GM23248 (cell line): ENCODE measurements around the gene PIGA. TPM values are rescaled to one million over a fixed set of nuclear protein-coding genes. Genes with fewer than 3 reads are reported as not detected.

Experiments
- DNase-seq: peaks from one replicate; pipeline ENCODE4 v3.0.0-alpha.2; 2015
- H2AFZ ChIP-seq: fragments of 200-600 bp; sonication (generic); 2 replicates; pipeline ENCODE4 v1.6.1; 2016; ENCODE audit warnings: antibody characterized with exemption
- H3F3A ChIP-seq: fragments of 200-600 bp; sonication (generic); 2 replicates; pipeline ENCODE4 v1.6.1; 2016; ENCODE audit warnings: mild to moderate bottlenecking, antibody characterized with exemption, mixed run types; ENCODE audit not compliant: insufficient read depth
- H3K27ac ChIP-seq: fragments of 200-600 bp; sonication (generic); 2 replicates; pipeline ENCODE4 v1.5.1; 2016; ENCODE audit warnings: mild to moderate bottlenecking
- H3K27me3 ChIP-seq: fragments of 200-600 bp; sonication (generic); replicated peaks from 2 replicates; pipeline ENCODE4 v1.6.1; 2016; ENCODE audit warnings: mild to moderate bottlenecking; ENCODE audit not compliant: insufficient read depth
- H3K36me3 ChIP-seq: fragments of 200-600 bp; sonication (generic); 2 replicates; pipeline ENCODE4 v1.6.1; 2016; ENCODE audit warnings: low read depth, mild to moderate bottlenecking
- H3K4me1 ChIP-seq: fragments of 200-600 bp; sonication (generic); 2 replicates; pipeline ENCODE4 v1.6.1; 2016; ENCODE audit warnings: mild to moderate bottlenecking; ENCODE audit not compliant: insufficient read depth
- H3K4me2 ChIP-seq: fragments of 200-600 bp; sonication (generic); one replicate; pipeline ENCODE4 v1.6.1; 2016; ENCODE audit warnings: mild to moderate bottlenecking; ENCODE audit not compliant: unreplicated experiment
- H3K4me3 ChIP-seq: fragments of 200-600 bp; sonication (generic); 2 replicates; pipeline ENCODE4 v1.5.1; 2016; ENCODE audit warnings: mild to moderate bottlenecking
- H3K79me2 ChIP-seq: fragments of 200-600 bp; sonication (generic); 2 replicates; pipeline ENCODE4 v1.6.1; 2016; ENCODE audit warnings: mild to moderate bottlenecking; ENCODE audit not compliant: insufficient read depth
- H3K9ac ChIP-seq: fragments of 200-600 bp; sonication (generic); 2 replicates; pipeline ENCODE4 v1.6.1; 2016; ENCODE audit warnings: mild to moderate bottlenecking
- H3K9me2 ChIP-seq: fragments of 200-600 bp; sonication (generic); 2 replicates; pipeline ENCODE4 v1.6.1; 2016; ENCODE audit warnings: mixed run types, mild to moderate bottlenecking, moderate library complexity; ENCODE audit not compliant: insufficient read depth
- H3K9me3 ChIP-seq: fragments of 200-600 bp; sonication (generic); one replicate; pipeline ENCODE4 v1.6.1; 2017; ENCODE audit warnings: low read depth
- H4K20me1 ChIP-seq: fragments of 200-600 bp; sonication (generic); 2 replicates; pipeline ENCODE4 v1.6.0; 2016; ENCODE audit not compliant: insufficient read depth
- EZH2 ChIP-seq: fragments of 200-600 bp; sonication (generic); IDR thresholded peaks from 2 replicates; pipeline ENCODE4 v1.6.1; 2018; ENCODE audit warnings: antibody characterized with exemption, mild to moderate bottlenecking; ENCODE audit not compliant: insufficient read depth, poor library complexity, severe bottlenecking
- EZH2phosphoT487 ChIP-seq: fragments of 200-600 bp; sonication (generic); IDR thresholded peaks from 2 replicates; pipeline ENCODE4 v1.6.1; 2018; ENCODE audit warnings: antibody characterized with exemption, moderate library complexity, mild to moderate bottlenecking, low read depth; ENCODE audit not compliant: insufficient read depth
- WGBS, 2 experiments: methylation state at CpG; one replicate each; pipeline ENCODE4 v1.1.6; 2015 to 2017; ENCODE audit warnings: low lambda C conversion rate in 2 of 2, low coverage in 1 of 2; ENCODE audit errors: missing lambda C conversion rate in 2 of 2; 5-methylcytosine and 5-hydroxymethylcytosine counted together
- in situ Hi-C: fragments of 300-500 bp; cut with MboI; formaldehyde crosslinking; loops from 2 replicates; pipeline ENCODE4 v1.15.0; 2020
- polyA plus RNA-seq: library from polyadenylated mRNA; unstranded; fragments of >200 nt; fragmentation: Nextera tagmentation; extraction: Ambion mirVana; gene quantifications from 2 replicates; pipeline ENCODE4 v1.2.1, GENCODE V29; 2016
- total RNA-seq: library from RNA; depleted of rRNA; stranded (reverse); fragments of >200 nt; shearing (Covaris generic); gene quantifications from 2 replicates; pipeline ENCODE4 v1.2.3, GENCODE V29; 2014; rRNA removed

PIGA gene
- total RNA-seq (8.9 and 19.0 TPM in 2 replicates), polyA plus RNA-seq (4.6 and 4.7 TPM in 2 replicates)

- TF ChIP-seq EZH2phosphoT487 (no peak), EZH2 (no peak)
- no peaks in the 10 kb centered on the region for H3K4me1 ChIP-seq
- no peaks in the 10 kb centered on the region for H3K9me2 ChIP-seq
- H3K9ac ChIP-seq, result peak within 1 kb of the TSS; percentile 94
- peak within 1 kb of the TSS; percentile 92 for H3K27ac ChIP-seq
- no peaks in the 10 kb centered on the region for H4K20me1 ChIP-seq
- DNase-seq, result peak; percentile 97
- no peaks in the 10 kb centered on the region for H3K9me3 ChIP-seq
- peak within 1 kb of the TSS; percentile 93 for H2AFZ ChIP-seq
- peak within 1 kb of the TSS; percentile 90 for H3K4me3 ChIP-seq
- H3K79me2 ChIP-seq, result peaks cover 23% of the 10 kb centered on the region
- 1 to 2% methylated on average over 43 to 44 of the region's 72 CpGs for WGBS, 2 experiments
- H3K4me2 ChIP-seq, result peak within 1 kb of the TSS; percentile 84
- H3K27me3 ChIP-seq, result no peaks in the 10 kb centered on the region
- in situ Hi-C loops, result no loop called here
- no peaks in the 10 kb centered on the region for H3K36me3 ChIP-seq
- 0 out of 2 replicates have a peak, but pooled peaks cover 3% of the 10 kb centered on the region for H3F3A ChIP-seq
Measured at GRCh38 chrX:15335135-15336022, at the start of gene PIGA. Gene PIGA (minus strand): TSS chrX:15335523. CDS start chrX:15331930, 3,593 bp downstream.

- H3K4me3 ChIP-seq, result no peak within 1 kb of the TSS
- no peak within 1 kb of the TSS for H3K27ac ChIP-seq
- no peaks in the 10 kb centered on the region for H3K9me3 ChIP-seq
- no peaks in the 10 kb centered on the region for H3K9me2 ChIP-seq
- no peaks in the 10 kb centered on the region for H3K4me1 ChIP-seq
- H3K9ac ChIP-seq, result no peak within 1 kb of the TSS
- H2AFZ ChIP-seq, result no peak within 1 kb of the TSS
- H3K36me3 ChIP-seq, result no peaks in the 10 kb centered on the region
- H3F3A ChIP-seq, result 0 out of 2 replicates have a peak, but pooled peaks cover 6% of the 10 kb centered on the region
- H3K27me3 ChIP-seq, result no peaks in the 10 kb centered on the region
- H3K79me2 ChIP-seq, result no peaks in the 10 kb centered on the region
- DNase-seq, result peak; percentile 48
- in situ Hi-C loops, result no loop called here
- TF ChIP-seq EZH2 (no peak), EZH2phosphoT487 (no peak)
- WGBS, 2 experiments, result 10 to 18% methylated on average over 2 of the region's 2 CpGs
- H4K20me1 ChIP-seq, result no peaks in the 10 kb centered on the region
- no peak within 1 kb of the TSS for H3K4me2 ChIP-seq
Measured at GRCh38 chrX:15384304-15384703, 49.0 kb upstream of the PIGA start, which contains the start of gene VEGFD. Gene VEGFD (minus strand): TSS chrX:15384413. CDS start chrX:15383946, 467 bp downstream.

GRCh38 chrX:15382813-15383212, 47.5 kb upstream of the PIGA start:
- WGBS, 2 experiments, result 92 to 94% methylated on average over 8 of the region's 8 CpGs
- Histone ChIP-seq H4K20me1 (no peaks in the 10 kb centered on the region), H3K4me3 (no peak overlapping the region), H3F3A (0 out of 2 replicates have a peak, but pooled peaks cover 6% of the 10 kb centered on the region), H3K79me2 (no peaks in the 10 kb centered on the region), H3K9me2 (no peaks in the 10 kb centered on the region), H3K4me1 (no peaks in the 10 kb centered on the region), H2AFZ (no peak overlapping the region), H3K9ac (no peak overlapping the region), H3K36me3 (no peaks in the 10 kb centered on the region), H3K27ac (no peak overlapping the region), H3K4me2 (no peak overlapping the region), H3K9me3 (no peaks in the 10 kb centered on the region), H3K27me3 (no peaks in the 10 kb centered on the region)
- no peak for TF ChIP-seq EZH2
- TF ChIP-seq EZH2phosphoT487, result no peak
- DNase-seq, result no peak
- in situ Hi-C loops, result no loop called here

GRCh38 chrX:15376956-15377355, 41.6 kb upstream of the PIGA start:
- no peaks in the 10 kb centered on the region for H3K9me2 ChIP-seq
- peaks cover 7% of the 10 kb centered on the region; the same call in 1 of the 2 replicates for H3F3A ChIP-seq
- DNase-seq, result peak; percentile 35
- H3K4me1 ChIP-seq, result peaks cover 9% of the 10 kb centered on the region; the same call in 1 of the 2 replicates
- H3K79me2 ChIP-seq, result no peaks in the 10 kb centered on the region
- H3K4me3 ChIP-seq, result no peak overlapping the region
- H3K27me3 ChIP-seq, result no peaks in the 10 kb centered on the region
- TF ChIP-seq EZH2phosphoT487 (no peak), EZH2 (no peak)
- no peak overlapping the region for H3K9ac ChIP-seq
- no peaks in the 10 kb centered on the region for H3K36me3 ChIP-seq
- H2AFZ ChIP-seq, result no peak overlapping the region
- in situ Hi-C loops, result no loop called here
- no peak overlapping the region for H3K27ac ChIP-seq
- 0 to 14% methylated on average over 1 of the region's 1 CpG for WGBS, 2 experiments
- no peaks in the 10 kb centered on the region for H4K20me1 ChIP-seq
- no peaks in the 10 kb centered on the region for H3K9me3 ChIP-seq
- H3K4me2 ChIP-seq, result no peak overlapping the region
